Neuron (in vitro differentiated cells): Measurements from ENCODE around the gene CYP2D6.
A peak's percentile ranks its signal among the peaks of the same experiment; 100 is the strongest.
"Not testable (repeated sequence)": the region's sequence is repeated elsewhere in the genome, so short reads cannot be mapped to it uniquely, and the experiment has no call there.

Source experiments
- H2AFZ ChIP-seq: one replicate; pipeline ENCODE4 v1.6.1; 2013; ENCODE audit warnings: low read depth, mild to moderate bottlenecking, inconsistent platforms, low read length, moderate library complexity
- H3K27me3 ChIP-seq: one replicate; pipeline ENCODE4 v1.6.1; 2013; ENCODE audit warnings: low read length; ENCODE audit not compliant: insufficient read depth
- H3K36me3 ChIP-seq: one replicate; pipeline ENCODE4 v1.6.1; 2013; ENCODE audit warnings: low read length; ENCODE audit not compliant: insufficient read depth
- H3K4me1 ChIP-seq: one replicate; pipeline ENCODE4 v1.6.1; 2013; ENCODE audit warnings: low read length; ENCODE audit not compliant: insufficient read depth
- H3K4me3 ChIP-seq: 2 replicates; pipeline ENCODE4 v1.5.1; 2013; ENCODE audit warnings: mild to moderate bottlenecking, low read length, moderate library complexity
- H3K9me3 ChIP-seq: one replicate; pipeline ENCODE4 v1.6.1; 2013; ENCODE audit warnings: low read length

The CYP2D6 gene

DNA sequence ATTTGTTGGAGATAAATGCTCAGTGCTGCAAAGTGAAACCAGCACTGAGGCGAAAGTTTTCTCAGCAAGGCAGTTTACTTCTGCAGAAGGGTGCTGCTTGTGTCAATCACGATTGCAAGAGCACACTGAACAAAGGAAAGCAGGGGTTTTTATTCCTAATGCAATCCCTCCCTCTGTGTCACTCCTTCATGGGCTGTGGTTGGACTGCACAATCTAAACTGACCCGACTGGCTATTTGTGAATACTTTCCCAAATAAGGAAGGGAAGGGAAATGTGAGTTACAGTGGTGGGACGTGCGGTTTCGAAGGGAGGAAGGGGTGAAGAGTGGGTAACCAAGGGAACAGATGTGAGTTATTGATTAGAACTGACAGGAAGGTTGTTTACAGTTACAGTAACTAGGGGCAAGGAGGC lies 15.2 kb downstream of the CYP2D6 start:
- H3K36me3 ChIP-seq, H3K4me3 ChIP-seq, H2AFZ ChIP-seq, H3K4me1 ChIP-seq, H3K27me3 ChIP-seq: not testable (repeated sequence)
- peaks cover 10% of the 10 kb centered on the region for H3K9me3 ChIP-seq

DNA sequence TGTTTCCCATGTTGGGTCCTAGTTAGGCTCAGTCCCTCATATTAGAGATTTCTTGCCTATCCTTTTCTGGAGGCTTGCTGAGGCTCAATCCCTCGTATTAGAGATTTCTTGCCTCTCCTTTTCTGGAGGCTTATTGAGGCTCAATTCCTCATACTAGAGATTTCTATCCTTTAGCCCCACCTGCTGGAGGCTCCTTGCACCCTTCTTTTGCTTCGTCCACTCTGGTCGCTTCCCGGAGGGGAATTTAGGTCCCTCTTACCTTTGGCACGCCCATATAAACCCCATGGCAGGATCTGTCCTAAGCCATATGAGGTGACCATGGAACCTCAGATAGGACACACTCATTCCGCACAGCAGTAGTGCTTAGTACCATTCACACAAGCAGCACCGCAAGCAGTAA lies 15.9 kb downstream of the CYP2D6 start:
- H3K4me3 ChIP-seq, result no peak overlapping the region
- H2AFZ ChIP-seq, result no peak overlapping the region
- H3K36me3 ChIP-seq, result no peaks in the 10 kb centered on the region
- no peaks in the 10 kb centered on the region for H3K4me1 ChIP-seq
- H3K27me3 ChIP-seq, result no peaks in the 10 kb centered on the region
- H3K9me3 ChIP-seq, result peaks cover 10% of the 10 kb centered on the region

DNA sequence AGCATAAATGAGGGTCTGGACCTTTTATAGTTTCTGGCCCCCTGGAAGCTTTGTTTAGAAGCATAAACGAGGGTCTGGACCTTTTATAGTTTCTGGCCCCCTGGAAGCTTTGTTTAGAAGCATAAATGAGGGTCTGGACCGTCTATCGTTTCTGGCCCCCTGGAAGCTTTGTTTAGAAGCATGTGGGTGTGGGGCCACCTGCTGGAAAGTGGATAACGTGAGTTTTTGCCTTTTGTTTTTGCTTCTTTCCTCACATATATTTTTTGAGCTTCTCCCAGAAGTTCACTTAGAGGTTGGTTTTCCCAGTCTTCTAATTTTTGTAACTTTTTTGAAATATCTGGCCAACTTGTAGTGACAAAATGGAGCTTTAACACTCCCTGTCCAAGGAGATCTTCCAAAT lies 17.8 kb downstream of the CYP2D6 start:
- H3K36me3 ChIP-seq, H3K4me3 ChIP-seq, H3K27me3 ChIP-seq, H2AFZ ChIP-seq, H3K4me1 ChIP-seq: not testable (repeated sequence)
- H3K9me3 ChIP-seq, result peaks cover 13% of the 10 kb centered on the region

DNA sequence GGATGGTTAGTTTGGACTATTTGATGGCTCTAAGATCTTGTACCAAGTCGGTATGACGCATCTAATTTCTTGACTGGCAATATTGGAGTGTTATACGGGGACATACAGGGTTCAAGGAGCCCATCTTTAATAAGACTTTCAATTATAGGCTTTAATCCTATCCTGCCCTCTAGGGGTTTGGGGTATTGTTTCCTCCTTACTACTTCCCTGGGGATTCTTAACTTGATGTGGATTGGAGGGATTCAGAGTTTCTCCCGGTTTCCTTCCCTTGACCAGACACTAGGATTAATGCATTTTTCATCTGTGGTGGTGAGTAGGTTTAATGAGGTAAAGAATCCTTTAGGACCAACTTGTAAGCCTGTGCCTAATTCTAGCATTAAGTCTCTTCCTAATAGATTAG lies 18.8 kb downstream of the CYP2D6 start:
- Histone ChIP-seq H2AFZ (no peak overlapping the region), H3K4me3 (no peak overlapping the region), H3K36me3 (no peaks in the 10 kb centered on the region)

DNA sequence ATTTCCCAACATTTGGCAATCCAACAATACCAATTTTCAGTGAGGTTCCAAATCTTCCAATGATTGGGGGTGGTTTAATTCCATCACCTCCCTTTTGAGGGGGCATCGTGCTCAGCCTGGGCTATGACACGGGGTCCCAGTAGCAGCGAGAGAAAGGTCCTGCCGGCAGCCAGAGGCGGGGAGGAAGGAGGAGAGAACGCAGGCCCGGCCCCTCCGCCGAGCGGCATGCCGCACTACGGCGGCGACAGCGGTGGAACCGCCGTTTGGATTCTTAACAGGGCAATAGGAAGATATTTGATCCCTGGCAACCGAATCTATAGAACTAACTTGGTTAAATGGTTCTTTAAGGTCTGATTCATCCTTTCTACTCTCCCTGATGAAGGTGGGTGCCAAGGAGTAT lies 21.8 kb downstream of the CYP2D6 start:
- H3K36me3 ChIP-seq, result no peaks in the 10 kb centered on the region
- no peaks in the 10 kb centered on the region for H3K27me3 ChIP-seq
- H2AFZ ChIP-seq, result no peak overlapping the region
- no peak overlapping the region for H3K4me3 ChIP-seq
- peaks cover 10% of the 10 kb centered on the region for H3K9me3 ChIP-seq
- no peaks in the 10 kb centered on the region for H3K4me1 ChIP-seq

More for the DNA sequence above, 18.8 kb downstream of the CYP2D6 start:
- H3K27me3 ChIP-seq, result no peaks in the 10 kb centered on the region
- peaks cover 13% of the 10 kb centered on the region for H3K9me3 ChIP-seq
- H3K4me1 ChIP-seq, result no peaks in the 10 kb centered on the region

DNA sequence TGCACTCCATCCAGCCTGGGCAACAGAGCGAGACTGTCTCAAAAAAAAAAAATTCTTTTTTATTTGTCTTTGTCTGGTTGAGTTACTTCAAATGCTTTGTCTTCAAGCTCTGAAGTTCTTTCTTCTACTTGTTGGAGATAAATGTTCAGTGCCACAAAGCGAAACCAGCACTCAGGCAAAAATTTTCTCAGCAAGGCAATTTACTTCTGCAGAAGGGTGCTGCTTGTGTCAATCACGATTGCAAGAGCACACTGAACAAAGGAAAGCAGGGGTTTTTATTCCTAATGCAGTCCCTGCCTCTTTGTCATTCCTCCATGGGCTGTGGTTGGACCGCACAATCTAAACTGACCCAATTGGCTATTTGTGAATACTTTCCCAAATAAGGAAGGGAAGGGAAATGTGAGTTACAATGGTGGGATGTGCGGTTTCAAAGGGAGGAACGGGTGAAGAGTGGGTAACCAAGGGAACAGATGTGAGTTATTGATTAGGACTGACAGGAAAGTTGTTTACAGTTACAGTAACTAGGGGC lies 26.2 kb downstream of the CYP2D6 start:
- H3K4me3 ChIP-seq, H3K4me1 ChIP-seq, H3K27me3 ChIP-seq, H2AFZ ChIP-seq, H3K36me3 ChIP-seq: not testable (repeated sequence)
- H3K9me3 ChIP-seq, result peaks cover 16% of the 10 kb centered on the region

DNA sequence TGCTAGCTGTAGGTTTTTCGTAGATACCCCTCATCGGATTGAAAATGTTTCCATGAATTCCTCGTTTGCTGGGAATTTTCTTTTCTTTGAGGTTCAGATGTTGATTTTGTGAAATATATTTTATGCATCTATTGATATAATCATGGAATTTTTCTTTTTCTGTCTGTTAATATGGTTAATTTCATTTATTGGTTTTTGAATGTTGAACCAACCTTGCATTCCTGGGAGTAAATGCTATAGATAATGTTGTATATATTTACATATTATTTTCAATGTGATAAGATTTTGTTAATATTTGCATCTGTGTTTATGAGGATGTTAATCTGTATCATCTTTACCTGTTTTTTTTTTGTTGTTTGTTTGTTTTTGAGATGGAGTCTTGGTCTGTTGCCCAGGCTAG lies 29.4 kb downstream of the CYP2D6 start:
- Histone ChIP-seq H3K9me3 (peaks cover 20% of the 10 kb centered on the region), H2AFZ (no peak overlapping the region), H3K27me3 (no peaks in the 10 kb centered on the region), H3K36me3 (no peaks in the 10 kb centered on the region), H3K4me3 (no peak overlapping the region), H3K4me1 (no peaks in the 10 kb centered on the region)

DNA sequence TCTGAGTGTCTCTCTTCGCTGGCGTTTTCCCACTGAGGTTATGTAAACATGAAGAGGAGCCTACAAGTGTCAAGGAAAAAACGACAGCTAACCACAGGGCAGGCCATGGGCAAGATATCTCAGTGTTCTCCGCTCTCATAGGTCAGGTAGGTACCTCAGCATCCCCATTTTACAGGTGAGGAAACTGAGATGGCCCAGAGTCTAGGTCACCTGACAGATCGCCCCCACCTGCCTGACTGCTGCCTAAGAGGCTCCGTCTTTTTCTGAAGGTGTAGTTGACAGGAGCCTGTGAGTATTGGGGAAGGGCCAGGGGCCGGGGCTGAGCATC lies 39.2 kb downstream of the CYP2D6 start:
- H2AFZ ChIP-seq, result peak overlapping the region; percentile 86
- H3K36me3 ChIP-seq, result peaks cover 18% of the 10 kb centered on the region
- H3K27me3 ChIP-seq, result no peaks in the 10 kb centered on the region
- H3K9me3 ChIP-seq, result peaks cover 10% of the 10 kb centered on the region
- peak overlapping the region; percentile 55 for H3K4me3 ChIP-seq
- peaks cover 5% of the 10 kb centered on the region for H3K4me1 ChIP-seq

DNA sequence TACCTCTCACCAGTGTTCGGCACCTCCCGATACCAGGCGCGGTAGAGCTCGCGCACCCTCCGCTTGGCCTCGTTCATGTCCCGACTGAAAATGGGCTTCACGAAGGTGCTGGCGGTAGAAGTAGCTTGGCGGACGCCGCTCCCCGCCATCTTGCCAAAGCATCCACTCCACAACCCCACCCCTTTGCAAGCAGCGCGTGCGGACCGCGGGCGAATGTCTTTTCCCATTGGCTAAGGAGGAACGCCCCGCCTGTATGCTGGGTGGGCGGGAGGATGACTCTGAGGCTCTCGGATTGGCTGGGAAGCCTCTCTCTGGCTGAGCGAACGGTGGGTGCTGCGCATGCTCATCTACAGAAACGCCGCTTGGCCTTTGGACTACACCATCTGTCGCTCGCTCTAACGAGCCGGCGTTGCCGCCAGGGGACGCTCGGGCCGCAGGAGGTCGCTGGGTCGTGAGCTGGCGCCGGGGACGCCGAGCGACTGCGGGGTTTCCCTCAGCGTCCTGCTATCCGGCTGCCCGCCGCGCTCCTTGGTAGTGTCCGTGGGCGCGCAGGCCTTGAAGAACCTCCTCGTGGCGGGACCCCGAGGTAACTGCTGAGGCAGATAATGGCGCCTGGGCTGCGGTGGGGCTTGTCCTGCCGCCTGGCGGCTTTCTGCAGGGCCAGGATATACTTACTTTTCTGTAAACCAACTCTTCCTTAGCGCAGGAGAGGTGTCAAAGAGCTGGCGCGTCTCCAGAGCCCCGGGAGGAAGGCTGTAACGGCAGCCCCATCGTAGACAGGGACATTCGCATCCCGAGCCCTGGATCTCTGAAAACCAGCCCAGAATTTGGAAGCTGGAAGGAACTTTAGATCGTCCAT lies 39.8 kb downstream of the CYP2D6 start, which contains the start of gene NDUFA6:
NDUFA6 (minus strand) TSS at position 177 of the 859 bp plus-strand sequence; CDS start at position 149, 28 bp downstream.
- Histone ChIP-seq H3K36me3 (peaks cover 24% of the 10 kb centered on the region), H2AFZ (peak within 1 kb of the TSS; percentile 86), H3K4me1 (peaks cover 5% of the 10 kb centered on the region), H3K4me3 (peak within 1 kb of the TSS; percentile 69), H3K27me3 (no peaks in the 10 kb centered on the region), H3K9me3 (peaks cover 9% of the 10 kb centered on the region)

DNA sequence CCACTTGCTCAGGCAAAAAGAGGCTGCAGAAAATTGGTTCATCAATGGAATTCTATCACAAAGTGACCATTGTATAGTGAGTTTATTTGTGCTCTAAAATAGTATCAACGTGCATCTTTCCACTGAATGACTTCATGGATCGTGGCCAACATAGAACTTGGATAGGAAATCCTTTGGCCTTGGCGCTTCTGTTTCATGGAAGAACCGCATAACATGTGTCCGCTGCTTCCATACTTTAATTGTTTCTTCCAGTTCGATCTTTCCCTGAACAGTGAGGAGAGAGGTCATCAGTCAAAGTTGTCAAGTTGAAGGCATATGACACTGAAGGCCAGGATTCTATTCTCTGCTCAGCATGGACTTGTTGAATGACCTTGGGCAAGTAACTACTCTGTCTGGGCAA lies 44.6 kb downstream of the CYP2D6 start:
- peaks cover 63% of the 10 kb centered on the region for H3K36me3 ChIP-seq
- no peak overlapping the region for H2AFZ ChIP-seq
- peaks cover 9% of the 10 kb centered on the region for H3K9me3 ChIP-seq
- H3K4me1 ChIP-seq, result no peaks in the 10 kb centered on the region
- H3K27me3 ChIP-seq, result no peaks in the 10 kb centered on the region
- H3K4me3 ChIP-seq, result no peak overlapping the region

DNA sequence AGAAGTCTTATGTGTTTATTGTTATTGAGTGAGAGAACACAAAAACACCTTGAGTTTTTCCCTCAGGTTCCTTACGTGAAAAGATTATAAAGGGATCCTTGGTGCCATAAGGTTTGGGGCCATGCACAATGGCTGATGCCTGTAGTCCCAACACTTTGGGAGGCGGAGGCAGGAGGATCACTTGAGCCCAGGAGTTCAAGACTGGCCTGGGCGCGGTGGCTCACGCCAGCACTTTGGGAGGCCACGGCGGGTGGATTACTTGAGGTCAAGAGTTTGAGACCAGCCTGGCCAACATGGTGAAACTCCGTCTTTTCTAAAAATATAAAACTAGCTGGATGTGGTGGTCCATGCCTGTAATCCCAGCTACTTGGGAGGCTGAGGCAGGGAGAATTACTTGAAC lies 45.7 kb downstream of the CYP2D6 start:
- H3K9me3 ChIP-seq, result peaks cover 9% of the 10 kb centered on the region
- H3K4me3 ChIP-seq, result no peak overlapping the region
- H3K36me3 ChIP-seq, result peaks cover 63% of the 10 kb centered on the region
- H3K4me1 ChIP-seq, result peaks cover 7% of the 10 kb centered on the region
- H2AFZ ChIP-seq, result no peak overlapping the region
- no peaks in the 10 kb centered on the region for H3K27me3 ChIP-seq

DNA sequence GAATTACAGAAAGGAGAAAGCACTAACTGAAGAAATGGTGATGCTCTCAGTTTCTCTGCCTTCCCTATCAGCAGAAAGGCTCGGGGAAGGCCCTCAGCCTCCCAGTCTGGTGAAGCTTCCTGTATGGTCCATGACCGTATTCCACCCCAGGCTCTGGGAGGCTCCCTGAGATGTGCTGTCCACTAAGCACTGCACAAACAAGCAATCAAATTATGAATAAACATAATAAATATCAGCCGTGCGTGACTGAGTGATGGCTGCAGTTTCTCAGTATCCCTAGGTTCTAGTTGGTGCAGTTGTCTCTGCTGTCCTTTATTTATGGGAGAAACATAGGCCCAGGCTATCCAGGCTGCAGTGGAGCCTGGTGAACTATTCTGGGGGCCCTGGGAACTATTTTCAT lies 47.5 kb downstream of the CYP2D6 start:
- Histone ChIP-seq H3K4me3 (no peak overlapping the region), H3K4me1 (peaks cover 15% of the 10 kb centered on the region), H2AFZ (no peak overlapping the region), H3K27me3 (no peaks in the 10 kb centered on the region), H3K36me3 (peaks cover 53% of the 10 kb centered on the region), H3K9me3 (no peaks in the 10 kb centered on the region)

DNA sequence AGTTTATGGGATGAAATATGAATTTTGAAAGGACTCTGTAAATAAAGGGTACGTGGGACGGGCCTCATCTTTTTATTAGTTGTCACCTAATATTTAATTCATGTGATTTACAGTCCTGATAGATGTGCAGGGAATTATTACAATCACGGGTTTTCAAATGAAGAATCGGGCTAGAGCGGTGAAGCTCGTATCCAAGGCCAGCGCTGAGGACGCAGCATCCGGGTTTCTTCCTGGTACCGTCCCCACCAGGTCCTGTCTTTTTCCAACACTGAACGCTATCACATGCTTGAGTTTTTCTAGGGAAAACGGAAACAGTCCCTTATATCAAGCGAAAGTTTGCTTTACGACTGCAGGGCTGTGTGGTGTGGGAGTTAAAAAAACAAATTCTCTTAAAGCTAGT lies 50.3 kb downstream of the CYP2D6 start:
- Histone ChIP-seq H3K4me3 (peak overlapping the region; percentile 89), H2AFZ (peak overlapping the region; percentile 84), H3K4me1 (peaks cover 15% of the 10 kb centered on the region), H3K9me3 (no peaks in the 10 kb centered on the region), H3K27me3 (no peaks in the 10 kb centered on the region), H3K36me3 (peaks cover 33% of the 10 kb centered on the region)
